Upper lobe of left lung (tissue), 6 donors: ENCODE measurements around the gene ATP10A. TPM values are rescaled to one million over a fixed set of nuclear protein-coding genes. Genes with fewer than 3 reads are reported as not detected.

Experiments used
- ATAC-seq, 2 donors: fragments of 200-7000 bp; cut with Tn5 transposase; one replicate each; pipeline ENCODE4 v1.9.1; 2022; ENCODE audit warnings: mild to moderate bottlenecking in 2 of 2, moderate library complexity in 2 of 2; ENCODE audit not compliant: low FRiP score in 2 of 2
- DNase-seq, 2 donors: peaks; one replicate each; pipeline ENCODE4 v3.0.0-alpha.2; 2019 to 2020
- H3K27ac ChIP-seq, 4 donors: fragments of 200-600 bp; sonication (generic); one replicate each; pipeline ENCODE4 v1.5.1; 2016 to 2019
- H3K27me3 ChIP-seq, 4 donors: fragments of 200-600 bp; sonication (generic); one replicate each; pipeline ENCODE4 v1.5.1; 2017 to 2019
- H3K36me3 ChIP-seq, 4 donors: fragments of 200-600 bp; sonication (generic); one replicate each; pipeline ENCODE4 v1.5.1; 2016 to 2019
- H3K4me1 ChIP-seq, 4 donors: fragments of 200-600 bp; sonication (generic); one replicate each; pipeline ENCODE4 v1.5.1; 2018 to 2019
- H3K4me3 ChIP-seq, 4 donors: fragments of 200-600 bp; sonication (generic); one replicate each; pipeline ENCODE4 v1.5.1; 2017 to 2019; ENCODE audit warnings: mild to moderate bottlenecking in 2 of 4, moderate library complexity in 1 of 4
- H3K9me3 ChIP-seq, 4 donors: fragments of 200-600 bp; sonication (generic); one replicate each; pipeline ENCODE4 v1.5.1; 2018 to 2019
- CTCF ChIP-seq, 6 experiments: fragments of 450-650 bp in 4 of 6; fragments of 200-600 bp in 2 of 6; sonication (generic) in 2 of 6; IDR thresholded peaks; one replicate each; pipeline ENCODE4 v1.5.1; 2016 to 2019; ENCODE audit warnings: antibody characterized with exemption in 6 of 6
- EP300 ChIP-seq, 4 donors: sonication (generic); formaldehyde crosslinking; IDR thresholded peaks; one replicate each; pipeline ENCODE4 v1.5.1; 2017; ENCODE audit warnings: antibody characterized with exemption in 4 of 4, control low read depth in 2 of 4
- POLR2A ChIP-seq, 4 donors: fragments of 450-650 bp; IDR thresholded peaks; one replicate each; pipeline ENCODE4 v1.5.1; 2016 to 2017; ENCODE audit warnings: antibody characterized with exemption in 4 of 4, mild to moderate bottlenecking in 2 of 4
- POLR2AphosphoS5 ChIP-seq, 2 donors: sonication (generic); formaldehyde crosslinking; IDR thresholded peaks; one replicate each; pipeline ENCODE4 v1.5.1; 2017; ENCODE audit warnings: antibody characterized with exemption in 2 of 2
- WGBS, 2 donors: methylation state at CpG; one replicate each; pipeline ENCODE4 v1.1.5; 2017 to 2018; 5-methylcytosine and 5-hydroxymethylcytosine counted together
- total RNA-seq, 6 donors: library from RNA; depleted of rRNA in 4 of 6; stranded (reverse); fragments of >200 nt in 4 of 6; gene quantifications; one replicate each; pipeline versions ENCODE4 v1.1.0 to v1.2.1, GENCODE V29; 2016 to 2021
- donor health status: DM: no; HTN: no; CAD: no; lungs with moderate emphysema.
- donor health status: DM: no; HTN: yes; CAD: no; lungs with severe emphysema.

ATP10A gene
- total RNA-seq, 6 donors from 2014 or later = 17.8 to 62.4 (median 32.3) TPM

- 11 to 29% methylated on average over 11 to 36 of the region's 36 CpGs for WGBS, 2 donors
- H3K27ac ChIP-seq = peak overlapping the region; percentile 82 to 86 (median 84)
- no peaks in the 10 kb centered on the region for H3K36me3 ChIP-seq
- no peaks in the 10 kb centered on the region for H3K9me3 ChIP-seq
- H3K4me3 ChIP-seq = peak overlapping the region in 3 of 4 donors; percentile 28 to 48 (median 42)
- H3K27me3 ChIP-seq = no peaks in the 10 kb centered on the region
- peaks cover 4 to 35% (median 23%) of the 10 kb centered on the region in 4 donors for H3K4me1 ChIP-seq
- ATAC-seq = peak; percentile 91 to 92
- no peak for TF ChIP-seq CTCF (IDR thresholded peaks at IDR 0.05)
- TF ChIP-seq EP300 (IDR thresholded peaks at IDR 0.05) = no peak
- no peak for TF ChIP-seq POLR2AphosphoS5 (IDR thresholded peaks at IDR 0.05)
- peak in 2 of 4 donors; percentile 19 to 67 for TF ChIP-seq POLR2A (IDR thresholded peaks at IDR 0.05)
- peak; percentile 86 to 92 for DNase-seq
These were observed 12.7 kb downstream of the ATP10A start for GRCh38 chr15:25850154-25851111.

- no peak for TF ChIP-seq EP300 (IDR thresholded peaks at IDR 0.05)
- TF ChIP-seq CTCF (IDR thresholded peaks at IDR 0.05) = no peak
- TF ChIP-seq POLR2A (IDR thresholded peaks at IDR 0.05) = no peak
- no peak for TF ChIP-seq POLR2AphosphoS5 (IDR thresholded peaks at IDR 0.05)
- ATAC-seq = peak in 1 of 2 donors; percentile 69
- Histone ChIP-seq H3K9me3 (no peaks in the 10 kb centered on the region), H3K4me3 (no peak overlapping the region), H3K4me1 (peaks cover 4 to 35% (median 23%) of the 10 kb centered on the region in 4 donors), H3K36me3 (no peaks in the 10 kb centered on the region), H3K27me3 (no peaks in the 10 kb centered on the region), H3K27ac (peak overlapping the region in 3 of 4 donors; percentile 82 to 85 (median 84))
- WGBS, 2 donors = 33 to 41% methylated on average over 11 of the region's 11 CpGs
- DNase-seq = no peak
These were observed 13.8 kb downstream of the ATP10A start for GRCh38 chr15:25849157-25849921.

GRCh38 chr15:25848784-25849156, 14.4 kb downstream of the ATP10A start:
- no peaks in the 10 kb centered on the region for H3K27me3 ChIP-seq
- H3K36me3 ChIP-seq = no peaks in the 10 kb centered on the region
- H3K4me1 ChIP-seq = peaks cover 4 to 35% (median 23%) of the 10 kb centered on the region in 4 donors
- H3K9me3 ChIP-seq = no peaks in the 10 kb centered on the region
- peak overlapping the region in 1 of 4 donors; percentile 84 for H3K27ac ChIP-seq
- WGBS, 2 donors = 79 to 84% methylated on average over 5 of the region's 5 CpGs
- DNase-seq (no peak), ATAC-seq (no peak)
- TF ChIP-seq POLR2A (IDR thresholded peaks at IDR 0.05) (no peak), POLR2AphosphoS5 (IDR thresholded peaks at IDR 0.05) (no peak), CTCF (IDR thresholded peaks at IDR 0.05) (no peak), EP300 (IDR thresholded peaks at IDR 0.05) (no peak)
- no peak overlapping the region for H3K4me3 ChIP-seq

- TF ChIP-seq POLR2AphosphoS5 (IDR thresholded peaks at IDR 0.05) (no peak), EP300 (IDR thresholded peaks at IDR 0.05) (no peak), POLR2A (IDR thresholded peaks at IDR 0.05) (no peak), CTCF (IDR thresholded peaks at IDR 0.05) (no peak)
- ATAC-seq (no peak), DNase-seq (no peak)
- WGBS, 2 donors = 93 to 94% methylated on average over 8 of the region's 8 CpGs
- Histone ChIP-seq H3K27me3 (no peaks in the 10 kb centered on the region), H3K4me1 (peaks cover 4 to 31% (median 23%) of the 10 kb centered on the region in 4 donors), H3K4me3 (no peak overlapping the region), H3K27ac (no peak overlapping the region), H3K9me3 (no peaks in the 10 kb centered on the region), H3K36me3 (no peaks in the 10 kb centered on the region)
These were observed 14.8 kb downstream of the ATP10A start for GRCh38 chr15:25848325-25848724.
